Effector memory CD4-positive, alpha-beta T cell (primary cell): ENCODE measurements around the gene CDX2.

ENCODE experiments used
- DNase-seq, 3 donors: peaks; one replicate each; pipeline ENCODE4 v3.0.0-alpha.2; 2020
- H3K27ac ChIP-seq: 2 replicates; pipeline ENCODE4 v1.7.0; 2013; ENCODE audit warnings: mild to moderate bottlenecking, low read length, moderate library complexity; ENCODE audit not compliant: insufficient read depth, poor library complexity, severe bottlenecking
- H3K27me3 ChIP-seq: replicated peaks from 2 replicates; pipeline ENCODE4 v1.7.0; 2013; ENCODE audit warnings: mild to moderate bottlenecking, low read length; ENCODE audit not compliant: insufficient read depth, control insufficient read depth, poor library complexity, severe bottlenecking
- H3K36me3 ChIP-seq: 2 replicates; pipeline ENCODE4 v1.7.0; 2013; ENCODE audit warnings: mild to moderate bottlenecking, low read length, moderate library complexity; ENCODE audit not compliant: control insufficient read depth, insufficient read depth
- H3K4me1 ChIP-seq: 2 replicates; pipeline ENCODE4 v1.7.0; 2013; ENCODE audit warnings: low read length, mild to moderate bottlenecking; ENCODE audit not compliant: control insufficient read depth, insufficient read depth, poor library complexity, severe bottlenecking
- H3K4me3 ChIP-seq: 2 replicates; pipeline ENCODE4 v1.7.0; 2013; ENCODE audit warnings: low read length, low read depth, mild to moderate bottlenecking; ENCODE audit not compliant: insufficient read depth, poor library complexity, severe bottlenecking
- H3K9me3 ChIP-seq: 2 replicates; pipeline ENCODE4 v1.7.0; 2013; ENCODE audit warnings: mild to moderate bottlenecking, low read length, moderate library complexity; ENCODE audit not compliant: control insufficient read depth

The CDX2 gene

GRCh38 chr13:28000567-28000966 is 31.5 kb upstream of the CDX2 start:
- no peaks in the 10 kb centered on the region for H3K9me3 ChIP-seq
- no peaks in the 10 kb centered on the region for H3K27me3 ChIP-seq
- no peaks in the 10 kb centered on the region for H3K36me3 ChIP-seq
- H3K4me1 ChIP-seq, result no peaks in the 10 kb centered on the region
- H3K4me3 ChIP-seq, result no peak overlapping the region
- no peak for DNase-seq
- H3K27ac ChIP-seq, result no peak overlapping the region

GRCh38 chr13:27997904-27998522 is 28.9 kb upstream of the CDX2 start:
- DNase-seq, result no peak

GRCh38 chr13:27991881-27992280 is 22.8 kb upstream of the CDX2 start:
- Histone ChIP-seq H3K36me3 (no peaks in the 10 kb centered on the region), H3K27ac (no peak overlapping the region), H3K9me3 (no peaks in the 10 kb centered on the region)

More at GRCh38 chr13:27997904-27998522, 28.9 kb upstream of the CDX2 start:
- no peaks in the 10 kb centered on the region for H3K36me3 ChIP-seq
- no peaks in the 10 kb centered on the region for H3K4me1 ChIP-seq
- no peaks in the 10 kb centered on the region for H3K27me3 ChIP-seq
- H3K27ac ChIP-seq, result no peak overlapping the region
- no peaks in the 10 kb centered on the region for H3K9me3 ChIP-seq
- H3K4me3 ChIP-seq, result no peak overlapping the region

GRCh38 chr13:27988520-27988919 is 19.4 kb upstream of the CDX2 start, which contains the start of gene URAD:
Gene URAD (minus strand): TSS chr13:27988693. CDS start chr13:27988637, 56 bp downstream.
- H3K36me3 ChIP-seq, result no peaks in the 10 kb centered on the region
- H3K27me3 ChIP-seq, result peaks cover 4% of the 10 kb centered on the region
- H3K27ac ChIP-seq, result no peak within 1 kb of the TSS
- no peak for DNase-seq
- H3K4me1 ChIP-seq, result no peaks in the 10 kb centered on the region
- no peak within 1 kb of the TSS for H3K4me3 ChIP-seq
- no peaks in the 10 kb centered on the region for H3K9me3 ChIP-seq

More at GRCh38 chr13:27991881-27992280, 22.8 kb upstream of the CDX2 start:
- Histone ChIP-seq H3K27me3 (no peaks in the 10 kb centered on the region), H3K4me3 (no peak overlapping the region), H3K4me1 (no peaks in the 10 kb centered on the region)
- DNase-seq, result no peak

- Histone ChIP-seq H3K36me3 (no peaks in the 10 kb centered on the region), H3K4me1 (no peaks in the 10 kb centered on the region), H3K27me3 (peaks cover 13% of the 10 kb centered on the region), H3K4me3 (no peak overlapping the region), H3K27ac (no peak overlapping the region), H3K9me3 (no peaks in the 10 kb centered on the region)
- no peak for DNase-seq
Observed at GRCh38 chr13:27985600-27985999, 16.5 kb upstream of the CDX2 start.

- Histone ChIP-seq H3K36me3 (no peaks in the 10 kb centered on the region), H3K27ac (no peak overlapping the region), H3K4me3 (no peak overlapping the region), H3K27me3 (peaks cover 19% of the 10 kb centered on the region), H3K4me1 (peaks cover 2% of the 10 kb centered on the region), H3K9me3 (no peaks in the 10 kb centered on the region)
- no peak for DNase-seq
Observed at GRCh38 chr13:27982361-27982760, 13.2 kb upstream of the CDX2 start.

GRCh38 chr13:27981006-27981708 is 12.0 kb upstream of the CDX2 start:
- Histone ChIP-seq H3K4me3 (no peak overlapping the region), H3K9me3 (no peaks in the 10 kb centered on the region), H3K4me1 (peaks cover 2% of the 10 kb centered on the region), H3K27ac (no peak overlapping the region), H3K36me3 (no peaks in the 10 kb centered on the region), H3K27me3 (peaks cover 19% of the 10 kb centered on the region)
- DNase-seq, result no peak

- Histone ChIP-seq H3K27me3 (peaks cover 22% of the 10 kb centered on the region), H3K36me3 (no peaks in the 10 kb centered on the region), H3K9me3 (no peaks in the 10 kb centered on the region), H3K4me3 (no peak overlapping the region), H3K27ac (no peak overlapping the region), H3K4me1 (peaks cover 3% of the 10 kb centered on the region)
- DNase-seq, result no peak
Observed at GRCh38 chr13:27980280-27980998, 11.3 kb upstream of the CDX2 start.

GRCh38 chr13:27979765-27980279 is 10.7 kb upstream of the CDX2 start:
- no peaks in the 10 kb centered on the region for H3K36me3 ChIP-seq
- H3K9me3 ChIP-seq, result no peaks in the 10 kb centered on the region
- H3K27ac ChIP-seq, result no peak overlapping the region
- DNase-seq, result no peak
- H3K4me1 ChIP-seq, result peaks cover 5% of the 10 kb centered on the region
- H3K4me3 ChIP-seq, result no peak overlapping the region
- peaks cover 26% of the 10 kb centered on the region for H3K27me3 ChIP-seq
